IPS-20b (cell line): ENCODE measurements around the gene ZP4.
A peak's percentile ranks its signal among the peaks of the same experiment; 100 is the strongest.

Experiments used
- H3K27ac ChIP-seq: one replicate; pipeline ENCODE4 v1.5.1; 2013; ENCODE audit warnings: low read length
- H3K27me3 ChIP-seq: 2 replicates; pipeline ENCODE4 v1.6.1; 2013; ENCODE audit warnings: mild to moderate bottlenecking, low read length, inconsistent platforms; ENCODE audit not compliant: insufficient read depth
- H3K36me3 ChIP-seq: 2 replicates; pipeline ENCODE4 v1.6.1; 2013; ENCODE audit warnings: low read depth, mild to moderate bottlenecking, inconsistent platforms, low read length, moderate library complexity; ENCODE audit not compliant: insufficient read depth
- H3K4me1 ChIP-seq: 2 replicates; pipeline ENCODE4 v1.6.1; 2013; ENCODE audit warnings: mild to moderate bottlenecking, control low read depth, inconsistent platforms, low read length, moderate library complexity; ENCODE audit not compliant: insufficient read depth
- H3K4me3 ChIP-seq: 2 replicates; pipeline ENCODE4 v1.5.1; 2013; ENCODE audit warnings: mild to moderate bottlenecking, low read length, inconsistent platforms
- H3K9ac ChIP-seq: 2 replicates; pipeline ENCODE4 v1.6.1; 2013; ENCODE audit warnings: low read depth, mild to moderate bottlenecking, inconsistent platforms, low read length, moderate library complexity
- H3K9me3 ChIP-seq: 2 replicates; pipeline ENCODE4 v1.6.1; 2013; ENCODE audit warnings: mild to moderate bottlenecking, low read depth, low read length, inconsistent platforms; ENCODE audit not compliant: insufficient read depth

Gene ZP4

GRCh38 chr1:237875291-237875690 lies 15.4 kb downstream of the ZP4 start:
- no peaks in the 10 kb centered on the region for H3K27me3 ChIP-seq
- no peaks in the 10 kb centered on the region for H3K9me3 ChIP-seq
- no peaks in the 10 kb centered on the region for H3K36me3 ChIP-seq
- H3K4me3 ChIP-seq, result no peak overlapping the region
- H3K27ac ChIP-seq, result no peak overlapping the region
- no peak overlapping the region for H3K9ac ChIP-seq
- H3K4me1 ChIP-seq, result peaks cover 6% of the 10 kb centered on the region; the same call in 1 of the 2 replicates

GRCh38 chr1:237873487-237874211 lies 17.1 kb downstream of the ZP4 start:
- Histone ChIP-seq H3K9ac (no peak overlapping the region), H3K27me3 (no peaks in the 10 kb centered on the region), H3K9me3 (no peaks in the 10 kb centered on the region), H3K4me3 (no peak overlapping the region), H3K27ac (no peak overlapping the region), H3K4me1 (peaks cover 6% of the 10 kb centered on the region; the same call in 1 of the 2 replicates), H3K36me3 (no peaks in the 10 kb centered on the region)

- no peaks in the 10 kb centered on the region for H3K9me3 ChIP-seq
- no peaks in the 10 kb centered on the region for H3K36me3 ChIP-seq
- no peak overlapping the region for H3K9ac ChIP-seq
- peaks cover 15% of the 10 kb centered on the region; the same call in 1 of the 2 replicates for H3K4me1 ChIP-seq
- H3K4me3 ChIP-seq, result no peak overlapping the region
- H3K27ac ChIP-seq, result no peak overlapping the region
- peaks cover 10% of the 10 kb centered on the region for H3K27me3 ChIP-seq
These were observed 21.7 kb downstream of the ZP4 start for GRCh38 chr1:237868817-237869600.

GRCh38 chr1:237867380-237867888 lies 23.3 kb downstream of the ZP4 start:
- H3K9ac ChIP-seq, result peak overlapping the region; percentile 29; the same call in 1 of the 2 replicates
- H3K36me3 ChIP-seq, result no peaks in the 10 kb centered on the region
- H3K4me3 ChIP-seq, result no peak overlapping the region
- H3K9me3 ChIP-seq, result no peaks in the 10 kb centered on the region
- H3K27me3 ChIP-seq, result peaks cover 10% of the 10 kb centered on the region
- H3K27ac ChIP-seq, result no peak overlapping the region
- H3K4me1 ChIP-seq, result peaks cover 10% of the 10 kb centered on the region; the same call in 1 of the 2 replicates

GRCh38 chr1:237864338-237865244 lies 26.1 kb downstream of the ZP4 start:
- Histone ChIP-seq H3K9ac (no peak overlapping the region), H3K36me3 (no peaks in the 10 kb centered on the region), H3K4me1 (peaks cover 10% of the 10 kb centered on the region; the same call in 1 of the 2 replicates), H3K4me3 (no peak overlapping the region), H3K9me3 (no peaks in the 10 kb centered on the region), H3K27me3 (peaks cover 10% of the 10 kb centered on the region), H3K27ac (no peak overlapping the region)

GRCh38 chr1:237863234-237863633 lies 27.5 kb downstream of the ZP4 start:
- peaks cover 19% of the 10 kb centered on the region for H3K4me1 ChIP-seq
- H3K36me3 ChIP-seq, result no peaks in the 10 kb centered on the region
- H3K9me3 ChIP-seq, result no peaks in the 10 kb centered on the region
- H3K27me3 ChIP-seq, result peaks cover 10% of the 10 kb centered on the region
- H3K4me3 ChIP-seq, result no peak overlapping the region
- no peak overlapping the region for H3K27ac ChIP-seq
- no peak overlapping the region for H3K9ac ChIP-seq

GRCh38 chr1:237861944-237862343 lies 28.8 kb downstream of the ZP4 start:
- H3K27me3 ChIP-seq, result peaks cover 10% of the 10 kb centered on the region
- H3K9me3 ChIP-seq, result no peaks in the 10 kb centered on the region
- H3K27ac ChIP-seq, result no peak overlapping the region
- no peaks in the 10 kb centered on the region for H3K36me3 ChIP-seq
- H3K4me1 ChIP-seq, result peaks cover 10% of the 10 kb centered on the region
- H3K4me3 ChIP-seq, result no peak overlapping the region
- no peak overlapping the region for H3K9ac ChIP-seq

- Histone ChIP-seq H3K4me3 (no peak overlapping the region), H3K9ac (no peak overlapping the region), H3K27me3 (no peaks in the 10 kb centered on the region), H3K27ac (no peak overlapping the region), H3K9me3 (no peaks in the 10 kb centered on the region; the same call in 1 of the 2 replicates), H3K4me1 (peaks cover 10% of the 10 kb centered on the region), H3K36me3 (no peaks in the 10 kb centered on the region)
These were observed 31.7 kb downstream of the ZP4 start for GRCh38 chr1:237858992-237859391.

- Histone ChIP-seq H3K36me3 (no peaks in the 10 kb centered on the region), H3K9ac (no peak overlapping the region), H3K27ac (no peak overlapping the region), H3K4me3 (no peak overlapping the region), H3K27me3 (no peaks in the 10 kb centered on the region), H3K9me3 (no peaks in the 10 kb centered on the region; the same call in 1 of the 2 replicates), H3K4me1 (peaks cover 10% of the 10 kb centered on the region)
These were observed 33.3 kb downstream of the ZP4 start for GRCh38 chr1:237857455-237857854.

GRCh38 chr1:237852342-237852741 lies 38.4 kb downstream of the ZP4 start:
- no peaks in the 10 kb centered on the region; the same call in 1 of the 2 replicates for H3K9me3 ChIP-seq
- H3K9ac ChIP-seq, result no peak overlapping the region
- H3K36me3 ChIP-seq, result no peaks in the 10 kb centered on the region
- H3K4me3 ChIP-seq, result no peak overlapping the region
- no peaks in the 10 kb centered on the region for H3K4me1 ChIP-seq
- no peaks in the 10 kb centered on the region for H3K27me3 ChIP-seq
- no peak overlapping the region for H3K27ac ChIP-seq

GRCh38 chr1:237851210-237851845 lies 39.4 kb downstream of the ZP4 start:
- H3K9me3 ChIP-seq, result no peaks in the 10 kb centered on the region; the same call in 1 of the 2 replicates
- no peak overlapping the region for H3K9ac ChIP-seq
- no peak overlapping the region for H3K27ac ChIP-seq
- no peak overlapping the region for H3K4me3 ChIP-seq
- H3K27me3 ChIP-seq, result no peaks in the 10 kb centered on the region
- no peaks in the 10 kb centered on the region for H3K36me3 ChIP-seq
- no peaks in the 10 kb centered on the region for H3K4me1 ChIP-seq
